SK-N-SH treated with all-trans-retinoic acid at 6 μM for 48 hours (cell line): Measurements from ENCODE around the gene THSD4.

Source experiments
- ARNTL ChIP-seq: fragments of 450-650 bp; formaldehyde crosslinking; IDR thresholded peaks from 2 replicates; pipeline ENCODE4 v1.5.0; 2020; ENCODE audit warnings: low read depth, mild to moderate bottlenecking, moderate library complexity, borderline replicate concordance
- CSDC2 ChIP-seq: fragments of 250-450 bp; sonication (Bioruptor Pico); IDR thresholded peaks from 2 replicates; pipeline ENCODE4 v1.5.0; 2020; ENCODE audit warnings: mild to moderate bottlenecking, moderate library complexity
- ZFP30 ChIP-seq: fragments of 450-650 bp; formaldehyde crosslinking; IDR thresholded peaks from 2 replicates; pipeline ENCODE4 v1.5.0; 2022; ENCODE audit warnings: mild to moderate bottlenecking, moderate library complexity

- TF ChIP-seq ARNTL (CRISPR knock-in tag), result no peak
- TF ChIP-seq CSDC2 (CRISPR knock-in tag), result no peak
- no peak for TF ChIP-seq ZFP30 (CRISPR knock-in tag)
These were observed 23.2 kb downstream of the THSD4 start for GRCh38 chr15:71138473-71138872.
